22Rv1 (cell line): ENCODE measurements around the gene ALX1.

ENCODE experiments used
- CTCF ChIP-seq: fragments of 450-650 bp; IDR thresholded peaks from 2 replicates; pipeline ENCODE4 v1.5.1; 2017; ENCODE audit warnings: mild to moderate bottlenecking
- ZFX ChIP-seq: fragments of 450-650 bp; IDR thresholded peaks from 2 replicates; pipeline ENCODE4 v1.6.1; 2017; ENCODE audit warnings: antibody characterized with exemption, borderline replicate concordance

- TF ChIP-seq CTCF (no peak), ZFX (no peak)
Observed at GRCh38 chr12:85260447-85260846, 19.6 kb upstream of the ALX1 start.
